ENCODE data around the gene AVPR2.

AVPR2 gene

DNA sequence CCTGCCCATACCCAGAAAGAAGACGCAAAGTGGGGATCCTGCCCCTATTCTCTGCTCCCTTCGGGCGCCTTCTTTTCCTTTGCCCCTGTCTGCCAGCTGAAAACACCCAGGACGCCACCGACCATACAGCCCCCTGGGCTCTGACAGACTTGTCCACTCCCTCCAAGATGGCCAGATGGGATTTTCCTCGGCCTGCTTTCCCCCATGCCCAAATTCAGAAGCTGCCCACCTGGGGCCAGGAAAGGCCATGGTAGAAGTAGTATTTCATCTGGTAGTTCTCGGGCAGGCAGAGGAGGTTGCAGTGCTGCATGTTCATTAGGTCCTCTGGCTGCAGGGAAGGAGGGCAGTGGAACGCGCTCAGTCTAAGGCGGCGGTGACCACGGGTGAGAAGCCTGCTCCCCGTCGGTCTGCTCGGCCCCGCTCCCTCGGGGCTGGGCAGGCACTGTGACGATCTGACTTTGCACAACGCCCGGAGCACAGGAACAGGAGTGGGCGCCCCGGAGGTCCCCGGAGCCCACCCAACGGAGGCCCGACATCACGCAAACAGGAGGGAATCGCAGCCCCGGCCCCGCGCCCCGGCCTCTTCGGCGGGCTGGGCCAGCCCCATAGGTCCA, 29.8 kb downstream of the AVPR2 start:
- Histone ChIP-seq H3K36me3 (ENCODE audit: insufficient read depth, low read length) (no peaks in the 10 kb centered on the region), H3K27me3 (ENCODE audit: insufficient read depth, low read length) (no peaks in the 10 kb centered on the region), H3K27ac (ENCODE audit: low read depth, low read length) (peak overlapping the region; percentile 19; the same call in 1 of the 2 replicates), H3K79me2 (ENCODE audit: control insufficient read depth, insufficient read depth, low read length, unreplicated experiment) (peaks cover 16% of the 10 kb centered on the region), H2AFZ (ENCODE audit: low read length, unreplicated experiment) (no peak overlapping the region), H3K4me3 (ENCODE audit: low read depth, low read length) (peak overlapping the region; percentile 90), H3K4me1 (ENCODE audit: control insufficient read depth, insufficient read depth, low read length, unreplicated experiment) (peaks cover 3% of the 10 kb centered on the region)

DNA sequence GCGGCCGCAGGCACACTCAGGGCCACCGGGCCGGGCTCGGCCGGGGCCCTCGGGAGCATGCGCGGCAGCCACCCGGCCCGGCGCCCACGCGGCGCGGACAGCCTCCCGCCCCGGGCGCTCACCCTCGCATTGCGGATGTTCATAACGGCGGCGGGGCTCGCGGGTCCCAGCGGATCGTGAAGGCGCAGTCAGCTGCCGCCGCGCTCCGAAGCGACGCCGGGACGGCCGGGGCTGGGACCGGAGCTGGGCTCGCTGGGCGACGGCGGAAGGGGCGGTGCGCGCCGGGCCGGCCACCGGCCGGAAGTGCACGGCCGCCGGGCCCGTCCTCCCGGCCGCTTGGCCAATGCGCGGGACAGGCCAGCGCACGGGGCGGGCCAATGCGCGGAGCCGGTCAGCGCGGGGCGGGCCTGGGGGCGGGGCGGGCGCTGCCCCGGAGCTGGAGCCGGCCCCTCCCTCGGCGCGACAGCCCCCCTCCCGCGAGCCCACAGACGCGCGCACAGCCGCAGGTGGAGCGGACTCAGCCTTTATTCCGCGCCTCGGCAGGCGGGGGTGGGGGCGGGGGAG, 30.4 kb downstream of the AVPR2 start, which contains the start of gene NAA10:
NAA10 (minus strand) TSS at position 276 of the 564 bp plus-strand sequence; CDS start at position 143, 133 bp downstream.
- Histone ChIP-seq H3K4me3 (ENCODE audit: low read depth, low read length) (peak within 1 kb of the TSS; percentile 90), H2AFZ (ENCODE audit: low read length, unreplicated experiment) (no peak within 1 kb of the TSS), H3K27ac (ENCODE audit: low read depth, low read length) (peak within 1 kb of the TSS; percentile 19; the same call in 1 of the 2 replicates), H3K27me3 (ENCODE audit: insufficient read depth, low read length) (no peaks in the 10 kb centered on the region), H3K36me3 (ENCODE audit: insufficient read depth, low read length) (no peaks in the 10 kb centered on the region), H3K4me1 (ENCODE audit: control insufficient read depth, insufficient read depth, low read length, unreplicated experiment) (peaks cover 3% of the 10 kb centered on the region), H3K79me2 (ENCODE audit: control insufficient read depth, insufficient read depth, low read length, unreplicated experiment) (peaks cover 16% of the 10 kb centered on the region)

DNA sequence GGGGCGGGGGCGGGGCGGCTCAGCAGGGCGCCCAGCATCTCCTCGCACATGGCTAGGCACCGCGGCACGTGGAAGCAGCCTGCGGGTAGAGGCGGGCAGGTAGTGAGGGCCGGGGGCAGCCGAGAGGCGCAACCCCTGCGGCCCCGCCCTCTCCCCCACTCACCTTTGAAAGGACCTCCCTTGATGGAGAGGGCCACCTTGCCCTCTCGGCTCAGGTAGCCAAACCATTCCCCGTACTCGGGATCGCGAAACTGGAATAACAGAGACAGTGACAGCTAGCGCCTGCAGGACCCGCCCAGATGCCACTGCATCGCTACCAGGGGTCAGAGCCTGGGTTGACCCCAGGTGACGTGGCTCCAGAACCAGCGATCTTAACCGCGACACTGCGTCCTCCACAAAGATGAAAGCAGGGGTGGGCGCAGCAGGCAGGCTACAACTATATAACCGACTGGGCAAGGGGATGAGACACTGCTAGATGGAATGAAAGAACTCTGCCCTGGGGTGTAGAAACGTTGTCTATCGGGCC, 30.9 kb downstream of the AVPR2 start:
- Histone ChIP-seq H3K4me1 (ENCODE audit: control insufficient read depth, insufficient read depth, low read length, unreplicated experiment) (peaks cover 3% of the 10 kb centered on the region), H3K27me3 (ENCODE audit: insufficient read depth, low read length) (no peaks in the 10 kb centered on the region), H3K4me3 (ENCODE audit: low read depth, low read length) (peak overlapping the region; percentile 59), H3K27ac (ENCODE audit: low read depth, low read length) (no peak overlapping the region), H3K79me2 (ENCODE audit: control insufficient read depth, insufficient read depth, low read length, unreplicated experiment) (peaks cover 16% of the 10 kb centered on the region), H3K36me3 (ENCODE audit: insufficient read depth, low read length) (no peaks in the 10 kb centered on the region), H2AFZ (ENCODE audit: low read length, unreplicated experiment) (no peak overlapping the region)

DNA sequence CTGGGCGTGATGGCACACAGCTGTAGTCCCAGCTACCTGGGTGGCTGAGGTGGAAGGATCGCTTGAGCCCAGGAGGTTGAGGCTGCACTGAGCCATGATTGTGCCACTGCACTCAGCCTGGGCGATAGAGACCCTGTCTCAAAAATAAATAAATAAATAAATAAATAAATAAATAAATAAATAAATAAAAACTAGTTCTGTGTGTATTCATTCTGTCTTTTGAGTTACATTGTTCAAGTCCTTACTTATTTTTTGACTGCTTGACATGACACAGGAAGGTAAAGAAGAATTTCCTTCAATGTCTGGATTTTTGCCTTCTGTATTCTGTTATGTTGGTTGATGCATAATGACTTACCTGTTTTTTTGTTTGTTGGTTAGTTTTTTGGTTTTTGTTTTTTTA, 32.6 kb downstream of the AVPR2 start:
- Histone ChIP-seq H3K4me3 (ENCODE audit: low read depth, low read length) (no peak overlapping the region), H3K79me2 (ENCODE audit: control insufficient read depth, insufficient read depth, low read length, unreplicated experiment) (peaks cover 16% of the 10 kb centered on the region), H3K4me1 (ENCODE audit: control insufficient read depth, insufficient read depth, low read length, unreplicated experiment) (peaks cover 3% of the 10 kb centered on the region), H3K36me3 (ENCODE audit: insufficient read depth, low read length) (no peaks in the 10 kb centered on the region), H3K27ac (ENCODE audit: low read depth, low read length) (no peak overlapping the region), H3K27me3 (ENCODE audit: insufficient read depth, low read length) (no peaks in the 10 kb centered on the region), H2AFZ (ENCODE audit: low read length, unreplicated experiment) (no peak overlapping the region)

DNA sequence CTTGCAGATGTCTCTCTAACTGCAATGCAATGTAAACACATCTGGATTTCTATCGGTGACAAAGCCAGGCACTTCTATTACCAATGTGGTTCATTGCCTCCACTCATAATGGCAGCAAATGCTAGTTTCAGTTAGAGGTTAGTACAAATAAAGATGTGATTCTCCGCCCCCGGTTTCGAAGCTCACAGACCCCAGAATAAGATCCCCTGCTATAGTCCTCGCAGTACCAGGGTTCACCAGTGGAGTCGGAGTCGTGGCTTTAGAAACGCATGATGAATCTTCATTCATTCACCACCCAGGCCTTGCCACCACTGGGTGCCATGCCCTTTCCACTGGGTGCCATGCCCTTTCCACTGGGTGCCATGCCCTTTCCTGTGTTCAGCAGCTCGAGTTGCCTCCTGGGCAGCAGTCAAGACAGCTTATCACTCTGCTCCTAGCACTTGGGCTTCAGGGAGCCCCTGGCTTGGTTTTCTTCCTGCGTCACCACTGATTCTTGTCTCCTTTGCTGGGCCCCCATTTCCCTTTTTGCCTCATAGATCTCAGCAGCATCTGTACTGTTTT, 33.8 kb downstream of the AVPR2 start:
- no peaks in the 10 kb centered on the region for H3K27me3 ChIP-seq (ENCODE audit: insufficient read depth, low read length)
- H3K79me2 ChIP-seq (ENCODE audit: control insufficient read depth, insufficient read depth, low read length, unreplicated experiment): peaks cover 11% of the 10 kb centered on the region
- H3K4me3 ChIP-seq (ENCODE audit: low read depth, low read length): no peak overlapping the region
- H3K27ac ChIP-seq (ENCODE audit: low read depth, low read length): no peak overlapping the region
- no peak overlapping the region for H2AFZ ChIP-seq (ENCODE audit: low read length, unreplicated experiment)
- H3K36me3 ChIP-seq (ENCODE audit: insufficient read depth, low read length): no peaks in the 10 kb centered on the region
- H3K4me1 ChIP-seq (ENCODE audit: control insufficient read depth, insufficient read depth, low read length, unreplicated experiment): no peaks in the 10 kb centered on the region

DNA sequence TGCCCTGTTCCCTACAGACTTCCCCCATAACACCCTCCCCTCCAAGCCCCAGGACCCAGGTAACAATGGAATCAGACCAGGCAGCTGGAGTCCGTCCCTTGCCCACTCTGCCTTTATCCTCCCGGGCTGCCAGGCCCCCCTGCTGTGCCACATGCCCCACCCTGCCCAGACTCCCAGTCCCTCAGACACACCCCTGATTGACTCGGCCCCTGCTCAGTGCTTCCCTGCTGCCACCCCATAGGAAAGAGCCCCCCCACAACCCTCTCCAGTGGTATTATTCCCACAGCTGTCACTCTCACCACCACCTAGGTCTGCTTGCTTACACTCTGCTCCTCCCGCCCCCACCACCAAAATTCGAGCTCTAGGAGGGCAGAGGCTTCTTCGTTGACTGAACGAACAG, 35.1 kb downstream of the AVPR2 start:
- Histone ChIP-seq H3K27ac (ENCODE audit: low read depth, low read length) (no peak overlapping the region), H3K36me3 (ENCODE audit: insufficient read depth, low read length) (no peaks in the 10 kb centered on the region), H3K4me1 (ENCODE audit: control insufficient read depth, insufficient read depth, low read length, unreplicated experiment) (peaks cover 2% of the 10 kb centered on the region), H3K27me3 (ENCODE audit: insufficient read depth, low read length) (no peaks in the 10 kb centered on the region), H3K79me2 (ENCODE audit: control insufficient read depth, insufficient read depth, low read length, unreplicated experiment) (peaks cover 2% of the 10 kb centered on the region), H2AFZ (ENCODE audit: low read length, unreplicated experiment) (no peak overlapping the region), H3K4me3 (ENCODE audit: low read depth, low read length) (no peak overlapping the region)

DNA sequence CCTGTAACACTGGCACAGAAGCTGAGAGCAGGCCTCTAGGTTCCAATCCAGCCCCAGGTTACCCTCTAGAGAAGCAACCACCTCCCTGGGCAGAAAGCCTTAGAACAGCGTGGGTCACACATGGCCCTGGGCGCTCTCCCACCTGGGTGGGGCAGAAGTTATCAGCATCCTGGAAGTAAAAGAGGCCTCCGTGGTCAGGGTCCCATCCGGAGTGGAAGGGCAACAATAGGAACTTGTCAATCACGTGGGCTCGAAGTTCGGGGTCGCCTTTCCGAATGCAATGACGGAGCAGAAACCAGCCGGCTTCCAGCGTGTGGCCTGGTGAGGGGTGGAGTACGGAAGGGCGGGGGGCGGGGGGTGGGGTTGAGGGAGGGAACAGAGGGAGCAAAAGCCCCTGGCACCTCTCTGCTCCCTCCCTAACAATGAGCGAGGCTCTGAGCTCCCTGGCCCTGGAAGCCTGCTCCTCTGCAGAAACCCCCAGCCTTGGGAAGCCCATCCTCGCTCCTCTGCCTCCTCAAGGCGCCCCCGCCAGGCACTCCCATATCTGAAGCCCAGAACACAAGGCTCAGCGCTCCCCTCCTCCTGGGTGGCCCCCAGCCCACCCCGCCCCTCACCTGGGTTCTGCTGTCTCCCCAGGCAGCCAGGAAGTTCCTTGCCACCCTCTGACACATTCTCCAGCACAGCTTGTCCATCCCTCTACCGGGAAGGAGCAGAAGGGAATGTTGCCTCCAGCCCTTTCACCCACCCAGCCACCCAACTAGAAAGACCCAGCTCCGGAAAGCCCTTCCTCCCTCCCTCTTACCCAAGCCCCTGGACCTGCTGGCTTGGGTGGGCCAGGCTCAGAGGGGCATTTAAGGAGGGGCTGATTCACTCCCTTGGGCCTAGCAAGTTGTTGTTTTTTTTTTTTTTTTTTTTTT, 37.1 kb downstream of the AVPR2 start:
- Histone ChIP-seq H3K27ac (ENCODE audit: low read depth, low read length) (no peak overlapping the region), H3K4me3 (ENCODE audit: low read depth, low read length) (no peak overlapping the region), H3K27me3 (ENCODE audit: insufficient read depth, low read length) (no peaks in the 10 kb centered on the region)

DNA sequence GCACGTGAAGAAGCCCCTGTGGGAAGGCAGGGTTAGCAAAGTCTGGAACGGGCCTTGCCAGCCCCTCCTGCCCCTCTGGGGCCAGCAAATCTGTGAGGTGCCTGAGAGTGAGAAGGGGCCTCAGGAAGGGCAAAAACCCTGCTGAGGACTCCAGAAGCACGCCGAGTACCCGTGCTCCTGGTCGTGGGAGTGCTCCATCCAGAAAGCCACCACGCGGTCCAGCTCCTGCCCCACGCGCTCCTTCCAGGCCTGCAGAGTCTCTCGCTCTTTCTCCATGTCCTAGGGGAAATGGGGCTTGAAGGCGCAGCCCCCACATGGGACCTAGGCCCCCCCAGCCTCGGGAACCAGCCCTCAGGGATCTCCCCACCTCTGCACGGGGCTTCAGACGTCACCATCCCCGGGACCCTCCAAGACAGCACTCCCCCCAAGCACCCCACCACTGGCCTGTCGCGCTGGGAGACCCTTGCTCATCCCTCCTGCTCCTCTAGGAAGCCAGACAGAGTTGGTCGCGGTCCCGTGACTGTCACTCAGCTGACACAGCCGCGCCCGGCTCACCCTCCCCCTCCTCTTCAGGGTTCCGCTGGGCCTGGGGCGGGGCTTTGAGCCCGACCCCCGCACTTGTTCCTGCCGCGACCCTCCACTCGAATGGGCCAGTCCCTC, 39.8 kb downstream of the AVPR2 start, which contains the start of gene RENBP:
RENBP (minus strand) TSS at position 504 of the 660 bp plus-strand sequence; CDS start at position 471, 33 bp downstream.
- no peaks in the 10 kb centered on the region for H3K36me3 ChIP-seq (ENCODE audit: insufficient read depth, low read length)
- peaks cover 2% of the 10 kb centered on the region for H3K4me1 ChIP-seq (ENCODE audit: control insufficient read depth, insufficient read depth, low read length, unreplicated experiment)
- H3K4me3 ChIP-seq (ENCODE audit: low read depth, low read length): peak within 1 kb of the TSS; percentile 59; the same call in 1 of the 2 replicates
- no peaks in the 10 kb centered on the region for H3K27me3 ChIP-seq (ENCODE audit: insufficient read depth, low read length)
- H2AFZ ChIP-seq (ENCODE audit: low read length, unreplicated experiment): peak within 1 kb of the TSS; percentile 25
- H3K27ac ChIP-seq (ENCODE audit: low read depth, low read length): no peak within 1 kb of the TSS
- no peaks in the 10 kb centered on the region for H3K79me2 ChIP-seq (ENCODE audit: control insufficient read depth, insufficient read depth, low read length, unreplicated experiment)

More for the DNA sequence above, 37.1 kb downstream of the AVPR2 start:
- no peak overlapping the region for H2AFZ ChIP-seq (ENCODE audit: low read length, unreplicated experiment)
- peaks cover 2% of the 10 kb centered on the region for H3K4me1 ChIP-seq (ENCODE audit: control insufficient read depth, insufficient read depth, low read length, unreplicated experiment)
- no peaks in the 10 kb centered on the region for H3K79me2 ChIP-seq (ENCODE audit: control insufficient read depth, insufficient read depth, low read length, unreplicated experiment)
- no peaks in the 10 kb centered on the region for H3K36me3 ChIP-seq (ENCODE audit: insufficient read depth, low read length)

DNA sequence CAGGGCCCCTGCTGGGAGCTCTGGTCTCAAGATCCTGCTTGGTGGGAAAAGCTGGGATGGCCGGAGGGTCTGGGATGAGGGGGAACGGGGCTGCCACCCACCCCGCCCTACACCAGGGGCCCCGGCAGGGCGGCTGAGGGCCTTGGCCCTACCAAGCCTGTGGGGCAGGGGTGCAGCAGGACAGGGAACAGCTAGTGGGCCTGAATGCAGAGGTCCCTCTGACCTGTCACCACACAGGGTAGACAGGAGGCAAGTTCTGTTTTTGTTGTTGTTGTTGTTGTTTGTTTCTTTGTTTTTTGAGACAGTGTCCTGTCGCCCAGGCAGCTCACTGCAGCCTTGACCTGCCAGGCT, 40.3 kb downstream of the AVPR2 start:
- H3K4me3 ChIP-seq (ENCODE audit: low read depth, low read length): 0 out of 2 replicates have a peak overlapping the region, but pooled peaks have one; percentile 59
- H3K36me3 ChIP-seq (ENCODE audit: insufficient read depth, low read length): no peaks in the 10 kb centered on the region
- no peaks in the 10 kb centered on the region for H3K27me3 ChIP-seq (ENCODE audit: insufficient read depth, low read length)
- no peak overlapping the region for H3K27ac ChIP-seq (ENCODE audit: low read depth, low read length)
- no peaks in the 10 kb centered on the region for H3K79me2 ChIP-seq (ENCODE audit: control insufficient read depth, insufficient read depth, low read length, unreplicated experiment)
- no peak overlapping the region for H2AFZ ChIP-seq (ENCODE audit: low read length, unreplicated experiment)
- peaks cover 2% of the 10 kb centered on the region for H3K4me1 ChIP-seq (ENCODE audit: control insufficient read depth, insufficient read depth, low read length, unreplicated experiment)
